ENCODE data around the gene ANKRA2.

- TF ChIP-seq CTCF (IDR thresholded peaks at IDR 0.05; ENCODE audit: poor library complexity, severe bottlenecking) = no peak
- TF ChIP-seq POLR2AphosphoS5 (IDR thresholded peaks at IDR 0.05) = no peak
Measured at GRCh38 chr5:73539730-73540129, 25.7 kb downstream of the ANKRA2 start.
